Measurements from ENCODE around the gene CLCF1. TPM values are rescaled to one million over a fixed set of nuclear protein-coding genes. Genes with fewer than 3 reads are reported as not detected.
A peak's percentile ranks its signal among the peaks of the same experiment; 100 is the strongest.

The CLCF1 gene
- polyA plus RNA-seq, 1 donor from 2014 or later = not detected

GRCh38 chr11:67401495-67402191, 28.2 kb upstream of the CLCF1 start, which contains the start of gene PPP1CA:
Gene PPP1CA (minus strand): TSS chr11:67401858. CDS start chr11:67401782, 76 bp downstream.
- H3K27ac ChIP-seq (ENCODE audit: low read length) = peak within 1 kb of the TSS; percentile 24
- H3K9me2 ChIP-seq (ENCODE audit: insufficient read depth, low read length) = no peaks in the 10 kb centered on the region
- no peaks in the 10 kb centered on the region for H3K36me3 ChIP-seq (ENCODE audit: insufficient read depth, low read length)

More at GRCh38 chr11:67401495-67402191, 28.2 kb upstream of the CLCF1 start, which contains the start of gene PPP1CA:
- TF ChIP-seq POLR2AphosphoS5 (IDR thresholded peaks at IDR 0.05) (peak; percentile 83), CTCF (IDR thresholded peaks at IDR 0.05; ENCODE audit: poor library complexity, severe bottlenecking) (peak; percentile 7), TAF1 (IDR thresholded peaks at IDR 0.05; ENCODE audit: low read depth) (no peak), MXI1 (conservative IDR thresholded peaks at IDR 0.05; ENCODE audit: poor library complexity, severe bottlenecking) (peak; percentile 70), EP300 (conservative IDR thresholded peaks at IDR 0.05; ENCODE audit: poor library complexity, severe bottlenecking) (no peak), REST (IDR thresholded peaks at IDR 0.05; ENCODE audit: borderline replicate concordance) (no peak), EZH2 (IDR thresholded peaks at IDR 0.05; ENCODE audit: borderline replicate concordance, insufficient read depth, low read length, poor library complexity, severe bottlenecking) (no peak), RAD21 (conservative IDR thresholded peaks at IDR 0.05) (peak; percentile 43), SMC3 (conservative IDR thresholded peaks at IDR 0.05; ENCODE audit: poor library complexity) (peak; percentile 49)
- Histone ChIP-seq H3K9me3 (ENCODE audit: low read length) (no peaks in the 10 kb centered on the region), H3K79me2 (replicated peaks; ENCODE audit: insufficient read depth, low read length) (peaks cover 11% of the 10 kb centered on the region), H3F3A (ENCODE audit: insufficient read depth, low read length, poor library complexity, severe bottlenecking) (no peaks in the 10 kb centered on the region), H3K4me3 (ENCODE audit: low read length) (peak within 1 kb of the TSS; percentile 98), H3K27me3 (ENCODE audit: insufficient read depth, low read depth, low read length) (no peaks in the 10 kb centered on the region), H2AFZ (ENCODE audit: low read depth, low read length) (no peak within 1 kb of the TSS), H3K9ac (ENCODE audit: low read length) (peak within 1 kb of the TSS; percentile 85), H4K20me1 (ENCODE audit: insufficient read depth) (no peaks in the 10 kb centered on the region), H3K4me2 (ENCODE audit: low read length) (peak within 1 kb of the TSS; percentile 78)

All from neural cell (in vitro differentiated cells).